LNCaP clone FGC (cell line): ENCODE data around the gene NCOR1.

ENCODE experiments used
- DNase-seq: peaks from one replicate; pipeline ENCODE4 v3.0.0-alpha.2; 2011; ENCODE audit warnings: low read depth
- H3K4me3 ChIP-seq: 2 replicates; pipeline ENCODE4 v1.5.1; 2011; ENCODE audit warnings: mild to moderate bottlenecking, low read depth, low read length, control low read depth
- TF ChIP-seq, protein P1 (sequence below): IDR thresholded peaks from 2 replicates; pipeline ENCODE4 v1.5.1; 2012; ENCODE audit warnings: mild to moderate bottlenecking; ENCODE audit not compliant: control insufficient read depth, insufficient read depth; ENCODE audit errors: extremely low read depth

The NCOR1 gene

GRCh38 chr17:16108386-16108785 lies 106.9 kb downstream of the NCOR1 start:
- TF ChIP-seq, protein P1, sequence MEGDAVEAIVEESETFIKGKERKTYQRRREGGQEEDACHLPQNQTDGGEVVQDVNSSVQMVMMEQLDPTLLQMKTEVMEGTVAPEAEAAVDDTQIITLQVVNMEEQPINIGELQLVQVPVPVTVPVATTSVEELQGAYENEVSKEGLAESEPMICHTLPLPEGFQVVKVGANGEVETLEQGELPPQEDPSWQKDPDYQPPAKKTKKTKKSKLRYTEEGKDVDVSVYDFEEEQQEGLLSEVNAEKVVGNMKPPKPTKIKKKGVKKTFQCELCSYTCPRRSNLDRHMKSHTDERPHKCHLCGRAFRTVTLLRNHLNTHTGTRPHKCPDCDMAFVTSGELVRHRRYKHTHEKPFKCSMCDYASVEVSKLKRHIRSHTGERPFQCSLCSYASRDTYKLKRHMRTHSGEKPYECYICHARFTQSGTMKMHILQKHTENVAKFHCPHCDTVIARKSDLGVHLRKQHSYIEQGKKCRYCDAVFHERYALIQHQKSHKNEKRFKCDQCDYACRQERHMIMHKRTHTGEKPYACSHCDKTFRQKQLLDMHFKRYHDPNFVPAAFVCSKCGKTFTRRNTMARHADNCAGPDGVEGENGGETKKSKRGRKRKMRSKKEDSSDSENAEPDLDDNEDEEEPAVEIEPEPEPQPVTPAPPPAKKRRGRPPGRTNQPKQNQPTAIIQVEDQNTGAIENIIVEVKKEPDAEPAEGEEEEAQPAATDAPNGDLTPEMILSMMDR = no peak

GRCh38 chr17:16107165-16107770 lies 108.1 kb downstream of the NCOR1 start:
- no peak for DNase-seq
- TF ChIP-seq, protein P1 = no peak

More at GRCh38 chr17:16108386-16108785, 106.9 kb downstream of the NCOR1 start:
- H3K4me3 ChIP-seq = no peak overlapping the region
- peak; percentile 98 for DNase-seq

DNA sequence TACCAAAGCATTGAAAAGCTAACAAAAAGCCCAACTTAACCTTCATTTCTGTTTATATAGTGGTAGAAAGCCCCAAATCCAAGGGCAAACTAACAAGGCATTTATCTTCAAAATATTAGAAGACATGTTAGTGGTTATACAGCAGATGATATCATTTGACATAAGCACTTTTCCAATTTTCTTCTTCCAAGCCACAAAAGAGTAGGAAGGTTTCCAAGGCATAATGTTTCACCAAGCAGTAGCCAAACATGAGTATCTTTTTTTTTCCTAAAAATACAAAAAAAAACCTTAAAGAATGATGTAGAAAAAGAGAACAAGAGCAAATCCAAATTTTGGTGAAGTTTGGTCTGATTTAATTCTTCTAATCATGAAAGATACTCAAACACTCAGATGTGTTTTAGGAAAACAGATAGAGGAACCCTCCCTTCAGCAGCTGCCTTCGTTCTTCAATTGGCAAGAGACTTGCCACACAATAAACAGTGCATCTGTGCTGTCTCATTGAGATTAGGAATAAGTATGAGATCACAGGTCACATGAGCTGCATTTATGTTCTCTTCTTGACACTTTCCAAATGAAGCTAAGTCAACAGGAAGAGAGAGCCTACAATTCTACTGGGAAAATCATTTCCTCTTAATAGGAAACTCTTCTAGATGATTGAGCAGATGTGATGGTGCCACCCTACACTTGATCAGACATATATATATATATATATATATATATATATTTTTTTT lies 109.0 kb downstream of the NCOR1 start:
- TF ChIP-seq, protein P1 = no peak
- H3K4me3 ChIP-seq = no peak overlapping the region
- peak; percentile 72 for DNase-seq

More at GRCh38 chr17:16107165-16107770, 108.1 kb downstream of the NCOR1 start:
- no peak overlapping the region for H3K4me3 ChIP-seq

GRCh38 chr17:16104189-16104588 lies 111.1 kb downstream of the NCOR1 start:
- no peak for DNase-seq
- TF ChIP-seq, protein P1 = no peak
- H3K4me3 ChIP-seq = no peak overlapping the region

GRCh38 chr17:16101440-16101839 lies 113.9 kb downstream of the NCOR1 start:
- H3K4me3 ChIP-seq = no peak overlapping the region
- no peak for DNase-seq
- TF ChIP-seq, protein P1 = no peak

- TF ChIP-seq, protein P1 = no peak
- peak; percentile 17 for DNase-seq
- H3K4me3 ChIP-seq = no peak overlapping the region
These were observed 114.5 kb downstream of the NCOR1 start for GRCh38 chr17:16100737-16101400.
